NCI-H69 (cell line): ENCODE data around the gene LRBA.

Source experiments
- DNase-seq: peaks from one replicate; lab custom pipeline; 2025; lab: John Stamatoyannopoulos, UW

The LRBA gene

DNA sequence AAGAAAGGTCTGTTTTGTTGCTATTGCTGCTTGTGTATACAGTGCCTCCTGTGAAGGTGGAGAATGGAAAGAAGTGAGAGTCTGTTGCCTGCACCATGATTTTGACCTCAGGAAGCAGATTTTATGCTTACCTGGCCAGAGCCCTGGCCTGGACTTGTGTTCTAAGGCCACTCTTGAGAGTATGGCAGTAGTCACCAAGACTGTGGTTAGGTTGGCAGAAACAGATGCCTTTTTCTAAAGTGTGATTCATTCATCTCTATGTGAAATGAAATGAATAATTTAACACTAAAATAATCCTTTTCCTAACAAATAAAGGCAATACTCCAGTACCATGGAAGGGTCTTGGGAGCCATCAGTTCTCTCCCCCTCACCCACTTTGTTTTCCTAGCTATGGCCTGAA, 775.1 kb downstream of the LRBA start:
- DNase-seq = no peak

DNA sequence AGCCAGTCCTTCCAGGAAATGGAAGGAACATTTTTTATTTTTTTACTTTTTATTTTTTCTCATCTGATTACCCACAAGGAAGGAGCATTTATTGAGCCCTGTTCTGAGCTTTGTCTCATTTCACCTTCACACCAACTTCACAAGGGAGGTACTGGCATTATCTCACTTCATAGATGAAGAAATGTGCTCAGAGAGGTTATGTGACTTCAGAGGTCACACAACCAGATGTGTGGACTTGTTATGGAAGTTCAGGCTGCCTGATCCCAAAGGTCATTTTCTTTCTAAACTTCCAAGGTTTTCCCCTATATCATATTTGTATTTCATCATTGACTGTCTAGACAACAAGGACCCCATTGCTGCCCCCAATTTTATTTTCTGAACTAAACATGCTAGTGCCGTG, 776.5 kb downstream of the LRBA start:
- no peak for DNase-seq

DNA sequence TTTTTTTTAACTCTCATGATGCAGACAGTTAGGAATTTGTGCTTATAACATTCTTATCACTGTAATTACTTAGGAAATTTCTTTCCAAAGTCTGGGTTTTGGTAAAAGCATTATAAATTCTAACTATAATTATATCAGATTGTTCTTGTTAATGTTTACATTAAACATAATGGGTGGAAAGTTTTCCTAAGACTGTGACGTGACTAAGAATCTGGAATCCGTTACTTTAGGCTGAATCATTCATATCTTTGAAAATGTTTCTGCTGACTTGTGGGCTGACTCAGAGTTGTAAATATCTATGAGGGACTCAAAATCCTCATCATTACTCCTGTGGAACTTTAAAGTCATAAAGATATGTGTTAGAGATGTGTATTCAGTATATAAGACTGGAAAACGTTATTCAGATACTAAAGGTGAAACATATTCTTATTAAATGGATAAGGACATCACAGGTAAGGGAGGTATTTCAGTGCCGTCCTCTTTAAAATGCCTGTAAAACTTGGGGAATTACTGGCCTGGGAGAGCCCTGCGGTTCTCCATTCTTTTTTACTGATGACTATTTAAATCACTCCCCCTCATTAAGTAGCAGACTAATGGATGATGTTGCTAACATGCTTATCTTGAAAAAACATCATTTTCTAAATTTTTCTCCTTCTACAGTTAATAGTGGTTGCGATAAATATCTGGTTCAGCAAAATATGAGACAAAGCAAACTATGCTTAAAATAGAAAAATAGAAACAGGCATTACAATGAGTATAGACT, 777.8 kb downstream of the LRBA start:
- no peak for DNase-seq

DNA sequence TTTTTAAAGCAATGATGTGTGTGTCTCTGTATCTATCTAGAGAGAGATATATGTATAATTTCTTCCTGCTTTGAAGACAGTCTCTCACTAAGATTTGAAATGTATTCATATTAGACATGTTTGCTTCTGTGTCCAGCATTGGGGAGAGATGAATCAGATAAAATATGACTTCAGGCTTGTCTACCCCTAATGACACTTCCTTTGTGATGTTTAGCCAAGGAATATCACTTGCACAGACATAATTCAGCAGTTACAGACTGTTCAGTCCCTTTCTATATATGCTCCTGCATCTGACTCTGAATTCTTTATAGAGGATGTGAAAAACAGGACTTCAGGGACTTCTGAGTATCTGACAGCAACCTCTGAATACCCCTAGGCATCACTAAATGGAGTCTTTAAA, 778.5 kb downstream of the LRBA start:
- DNase-seq = no peak

DNA sequence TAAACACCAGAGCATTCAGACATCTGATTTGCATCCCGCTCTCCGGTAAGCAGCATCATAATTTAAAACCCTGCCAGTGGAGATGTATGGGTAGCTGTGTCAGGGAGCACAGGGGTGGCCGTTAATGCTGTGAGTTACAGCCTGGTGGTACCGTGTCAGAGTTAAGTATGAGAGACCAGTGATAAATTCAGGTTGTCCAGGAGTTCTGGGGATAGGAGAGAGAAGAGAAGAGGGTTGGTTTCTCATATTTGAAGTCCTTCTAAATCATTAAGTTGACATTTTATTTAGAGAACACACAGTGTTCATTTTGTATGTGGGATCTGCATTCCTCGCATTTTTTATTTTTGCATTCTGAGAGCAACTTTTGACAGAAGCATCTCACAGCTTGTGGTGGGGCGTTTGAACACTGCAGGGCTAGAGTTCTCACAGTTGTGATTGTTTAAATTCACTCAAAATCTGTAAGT, 779.2 kb downstream of the LRBA start:
- no peak for DNase-seq

DNA sequence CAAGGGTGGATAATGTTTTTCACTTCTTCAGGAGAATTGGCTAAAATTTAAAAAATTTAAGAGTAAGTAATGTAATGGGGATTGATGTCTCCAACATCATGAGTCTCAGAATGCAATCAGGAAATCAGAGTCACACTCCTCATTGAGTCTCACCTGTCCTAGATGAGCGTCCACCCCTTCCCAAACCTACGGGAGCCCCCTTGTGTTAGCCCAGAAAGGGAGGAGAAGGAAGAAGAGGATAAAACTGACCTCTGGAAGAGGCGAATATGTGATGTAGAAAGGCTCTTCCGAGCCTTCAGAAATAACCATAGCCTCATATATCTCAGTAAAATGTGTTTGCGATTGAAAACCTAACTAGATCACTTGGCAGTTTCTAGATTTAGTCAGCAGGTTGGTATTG, 779.8 kb downstream of the LRBA start:
- DNase-seq = no peak

DNA sequence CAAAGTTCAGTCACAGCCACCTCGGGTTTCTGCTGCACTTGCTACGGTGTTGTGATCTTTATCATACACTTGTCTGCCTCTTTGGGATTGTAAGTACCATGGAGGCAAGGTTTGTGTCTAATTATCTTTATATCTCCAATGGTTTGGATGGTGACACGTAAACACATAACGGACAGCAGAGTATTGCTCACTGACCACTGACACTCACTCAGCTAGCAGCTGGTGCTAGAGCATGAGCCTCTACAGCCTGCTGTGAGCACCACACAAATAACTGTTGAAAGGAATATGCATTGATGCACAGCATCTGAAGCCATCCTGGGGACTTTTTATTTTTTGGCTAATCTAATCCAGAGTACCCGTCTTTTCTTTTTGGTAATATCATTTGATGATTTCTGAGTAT, 780.8 kb downstream of the LRBA start:
- DNase-seq = no peak

DNA sequence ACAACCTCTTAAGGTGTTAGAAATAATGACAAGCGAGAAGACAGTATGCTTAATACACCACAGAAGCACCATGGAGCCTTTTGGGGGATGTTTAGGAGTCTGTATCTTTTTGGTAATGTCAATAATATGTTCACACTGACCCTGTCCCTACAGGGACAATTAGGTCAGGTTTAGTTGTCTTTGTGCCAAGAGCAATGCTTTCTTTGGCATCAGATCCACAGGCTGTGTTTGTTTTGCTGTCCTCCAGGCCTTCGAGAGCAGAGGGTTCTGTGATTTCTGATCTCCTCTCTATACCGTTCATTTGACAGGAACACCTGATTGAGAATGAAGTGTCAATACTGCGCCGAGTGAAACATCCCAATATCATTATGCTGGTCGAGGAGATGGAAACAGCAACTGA, 783.1 kb downstream of the LRBA start:
- peak; percentile 21 for DNase-seq

DNA sequence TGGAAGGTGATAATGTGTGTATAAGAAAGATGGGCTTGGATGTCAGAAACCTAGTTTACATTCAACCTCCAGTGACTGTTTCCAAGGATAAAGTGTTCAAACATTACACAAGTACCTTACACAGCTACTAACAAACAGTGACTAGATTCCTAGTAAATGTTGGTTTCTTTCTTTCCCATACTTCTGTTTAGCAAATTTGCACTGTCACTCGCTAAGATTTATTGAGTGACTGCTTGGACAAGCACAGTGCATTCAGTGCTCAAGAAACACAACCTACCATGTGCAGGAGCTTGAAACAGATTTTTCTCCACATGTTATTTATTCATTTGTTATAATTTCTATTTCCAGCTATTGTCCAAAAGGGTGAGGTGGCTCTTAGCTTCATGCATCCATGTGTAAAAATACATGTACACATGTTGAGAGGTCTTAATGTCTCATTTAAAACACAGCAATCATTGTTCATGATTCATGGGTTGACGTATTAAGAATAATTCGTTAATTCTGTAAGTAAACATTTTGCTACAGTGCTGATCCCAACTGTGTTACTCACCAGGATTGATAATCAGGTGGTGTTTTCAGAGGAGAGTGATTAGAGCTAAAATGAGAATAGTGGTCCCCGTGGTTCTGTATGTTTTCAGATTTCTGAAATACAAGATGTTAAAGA, 783.8 kb downstream of the LRBA start:
- DNase-seq = no peak

DNA sequence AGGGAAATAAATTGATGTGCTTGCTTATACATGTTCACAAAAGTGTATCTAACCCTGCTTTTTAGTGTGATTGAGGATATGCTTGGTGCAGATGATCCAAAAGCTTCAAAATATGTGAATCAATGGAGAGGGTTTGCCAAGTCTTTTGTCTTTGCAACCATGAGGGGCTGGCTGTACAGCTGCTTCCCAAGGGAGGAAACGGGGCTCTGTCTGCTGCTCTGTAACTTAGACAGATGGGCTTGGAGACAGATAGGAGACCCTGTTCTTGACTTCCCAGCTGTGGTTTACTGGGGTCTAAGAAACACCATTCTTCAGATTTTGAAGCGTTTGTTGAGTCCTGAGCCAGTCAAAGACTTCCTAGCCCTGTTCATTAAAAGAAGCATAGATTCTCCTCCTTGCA, 784.5 kb downstream of the LRBA start:
- peak; percentile 19 for DNase-seq

DNA sequence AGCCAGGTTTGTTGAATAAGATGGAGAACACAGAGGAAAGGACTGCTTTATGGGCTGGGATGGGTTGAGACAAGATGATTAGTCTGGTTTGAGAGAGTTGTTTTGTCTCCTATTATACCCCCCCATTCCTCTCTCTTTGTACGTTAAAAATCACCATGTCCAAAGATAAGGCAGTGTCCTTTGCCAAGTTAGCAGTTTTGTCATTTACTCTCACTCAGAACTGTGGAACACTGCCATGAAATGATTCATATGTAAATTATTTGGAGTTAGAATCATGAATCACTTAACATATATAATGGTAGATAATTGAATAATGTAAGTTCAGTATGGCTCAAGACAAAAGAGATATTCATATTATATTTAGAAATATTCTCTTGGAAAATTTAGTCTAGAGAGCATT, 785.6 kb downstream of the LRBA start:
- DNase-seq = no peak

DNA sequence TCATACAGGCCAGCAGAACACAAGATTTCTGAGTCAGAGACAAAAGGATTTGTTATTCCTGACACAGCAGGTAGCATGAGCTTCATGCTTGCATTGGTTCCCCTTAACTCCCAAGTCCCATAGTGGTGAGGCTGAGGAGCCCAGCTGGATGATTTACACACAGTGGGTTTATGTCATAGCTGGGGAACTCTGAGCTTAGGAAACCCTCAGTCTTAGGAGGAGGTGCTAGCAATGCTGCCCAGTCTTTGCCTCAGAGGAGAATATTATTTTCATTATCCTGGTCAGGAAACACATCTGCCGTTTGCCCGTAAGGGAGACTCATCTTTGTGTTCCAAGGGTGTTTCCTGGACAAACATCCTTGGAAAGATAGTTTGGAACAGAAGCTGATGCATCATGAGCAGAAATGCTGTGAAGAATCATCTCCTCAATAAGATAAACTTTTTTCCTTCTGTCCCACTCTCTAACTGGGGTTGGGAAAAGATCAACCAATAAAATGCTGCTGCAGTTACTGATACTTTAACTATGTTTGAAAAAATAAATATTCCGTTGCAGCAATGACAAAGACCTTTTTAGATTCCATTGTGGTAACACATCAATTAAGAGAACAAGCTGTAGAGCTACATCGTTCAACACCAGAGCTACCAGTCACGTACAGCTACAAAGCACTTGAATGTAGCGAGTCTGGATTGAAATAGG, 790.0 kb downstream of the LRBA start:
- DNase-seq = no peak

DNA sequence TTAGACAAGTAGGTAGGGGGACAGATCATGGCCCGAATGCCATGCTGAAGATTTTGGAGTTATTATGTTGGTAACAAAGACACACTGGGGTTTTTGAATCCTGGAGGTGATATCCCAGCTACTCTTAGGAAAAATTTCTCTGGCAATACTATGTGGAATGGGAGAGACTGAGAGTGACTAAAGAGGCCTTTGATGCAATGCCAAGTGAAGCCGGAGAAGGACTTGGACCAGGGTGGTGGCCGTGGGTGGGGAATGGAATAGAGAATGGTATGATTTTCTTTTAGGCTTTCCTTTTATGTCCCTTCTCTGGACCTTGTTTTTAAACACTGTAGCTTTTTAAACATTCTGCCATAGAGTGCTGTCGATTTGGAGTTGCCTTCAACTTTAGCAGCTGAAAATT, 795.2 kb downstream of the LRBA start:
- DNase-seq = no peak

DNA sequence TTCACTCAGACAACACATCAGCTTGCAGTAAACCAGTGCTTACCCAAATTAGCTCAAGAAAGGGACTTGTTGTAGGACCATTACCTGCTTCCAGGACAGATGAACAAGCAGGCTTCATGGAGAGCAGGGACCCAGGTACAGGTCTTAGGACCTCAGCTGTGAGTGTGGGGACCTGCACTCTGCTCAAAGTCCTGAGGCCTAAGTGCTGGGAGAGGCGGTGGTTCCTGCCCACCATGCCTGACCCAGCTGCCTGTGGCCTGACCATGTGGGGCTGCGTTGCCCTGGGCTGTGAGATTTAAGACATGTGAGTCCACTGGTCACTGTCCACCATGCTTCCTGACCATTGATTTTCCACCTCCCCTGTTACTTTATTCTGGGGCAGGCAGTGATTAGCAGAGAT, 796.6 kb downstream of the LRBA start:
- peak; percentile 40 for DNase-seq

DNA sequence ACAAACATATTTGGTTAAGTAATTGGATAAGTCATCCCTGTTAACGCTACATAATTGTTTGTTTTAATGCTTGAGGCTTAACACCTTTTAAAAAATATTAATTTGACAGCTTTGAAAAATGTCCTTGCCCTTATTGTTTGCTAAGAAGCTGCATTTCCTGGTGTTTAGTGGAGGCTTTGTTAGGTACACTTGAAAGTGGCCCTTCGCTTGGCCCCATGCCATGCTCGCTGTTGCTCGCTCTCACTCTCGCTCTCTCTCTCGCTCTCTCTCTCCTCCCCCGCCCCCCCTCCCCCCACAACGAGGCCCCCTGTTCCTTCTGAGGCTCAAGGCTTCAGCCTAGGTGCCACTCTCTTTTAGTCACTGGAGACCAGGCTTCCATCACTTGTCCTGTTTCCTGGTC, 797.3 kb downstream of the LRBA start:
- peak; percentile 80 for DNase-seq

DNA sequence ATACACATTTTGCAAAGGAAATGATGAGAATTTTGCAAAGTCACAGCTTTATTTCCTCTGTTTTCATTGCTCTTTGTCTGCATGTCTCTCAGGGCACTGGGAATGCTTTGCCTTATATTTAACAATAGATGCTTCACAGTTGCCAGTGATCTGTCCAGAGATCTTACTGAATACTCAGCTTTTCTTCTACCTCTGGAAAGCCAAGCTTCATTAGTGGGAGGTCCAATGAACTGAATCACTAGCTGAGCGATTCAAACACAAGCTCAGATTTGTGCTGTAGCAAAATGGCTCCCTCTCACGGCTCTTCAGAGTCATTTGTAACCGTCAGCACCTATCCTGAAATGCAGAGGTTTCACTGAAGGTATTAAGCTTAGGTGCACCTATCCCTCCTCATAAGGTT, 797.9 kb downstream of the LRBA start:
- peak; percentile 84 for DNase-seq

DNA sequence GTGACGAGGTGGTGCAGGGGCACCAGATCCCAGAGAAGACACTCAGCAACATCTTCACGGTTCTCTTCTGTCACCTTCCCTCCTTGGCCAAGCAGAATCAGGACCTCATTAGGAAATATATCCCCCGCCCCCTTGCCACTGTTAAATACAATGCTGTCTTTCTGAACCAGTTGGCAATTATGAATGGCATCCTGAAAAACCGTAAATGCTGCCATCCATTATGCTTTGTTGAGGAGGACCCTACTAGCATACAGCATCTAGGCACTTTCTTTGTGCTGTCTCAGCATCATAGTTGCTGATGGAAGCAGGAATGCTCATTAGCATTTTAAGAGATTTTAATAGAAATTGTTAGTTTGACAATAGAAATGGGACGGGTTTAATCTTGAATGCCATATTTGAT, 798.4 kb downstream of the LRBA start:
- no peak for DNase-seq

DNA sequence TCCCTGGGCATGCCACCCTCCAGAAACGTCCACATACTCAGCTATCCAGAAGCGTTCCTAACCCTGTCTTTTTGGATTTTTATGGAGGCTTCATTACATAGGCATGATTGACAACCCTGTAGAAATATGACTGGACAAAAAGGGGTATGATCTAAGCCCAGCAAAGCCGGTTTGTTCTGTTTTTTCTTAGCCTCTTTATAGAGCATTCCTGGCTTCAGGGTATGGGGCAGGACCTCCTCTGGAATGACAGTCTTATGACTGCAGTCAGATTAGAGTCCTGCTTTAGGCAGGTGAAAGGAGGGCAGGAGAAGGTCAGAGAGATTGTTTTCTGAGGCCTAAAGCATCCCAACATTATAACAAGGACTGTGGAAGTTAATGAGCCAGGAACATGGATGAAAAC, 799.5 kb downstream of the LRBA start:
- no peak for DNase-seq
